AG10803 (cell line): ENCODE data around the gene DCUN1D3.

Experiments
- DNase-seq: peaks from one replicate; pipeline ENCODE4 v3.0.0; 2010; ENCODE audit warnings: low read depth
- H3K4me3 ChIP-seq: 2 replicates; pipeline ENCODE4 v1.5.1; 2011; ENCODE audit warnings: mild to moderate bottlenecking, low read length, control low read depth
- CTCF ChIP-seq: conservative IDR thresholded peaks from 2 replicates; pipeline ENCODE4 v1.5.1; 2011; ENCODE audit warnings: mild to moderate bottlenecking, low read length, control low read depth, inconsistent platforms

DCUN1D3 gene

GRCh38 chr16:20846030-20846429 lies 54.1 kb downstream of the DCUN1D3 start:
- H3K4me3 ChIP-seq = no peak overlapping the region
- TF ChIP-seq CTCF = no peak
- no peak for DNase-seq

GRCh38 chr16:20844588-20844987 lies 55.6 kb downstream of the DCUN1D3 start:
- DNase-seq = no peak
- no peak overlapping the region for H3K4me3 ChIP-seq
- no peak for TF ChIP-seq CTCF

DNA sequence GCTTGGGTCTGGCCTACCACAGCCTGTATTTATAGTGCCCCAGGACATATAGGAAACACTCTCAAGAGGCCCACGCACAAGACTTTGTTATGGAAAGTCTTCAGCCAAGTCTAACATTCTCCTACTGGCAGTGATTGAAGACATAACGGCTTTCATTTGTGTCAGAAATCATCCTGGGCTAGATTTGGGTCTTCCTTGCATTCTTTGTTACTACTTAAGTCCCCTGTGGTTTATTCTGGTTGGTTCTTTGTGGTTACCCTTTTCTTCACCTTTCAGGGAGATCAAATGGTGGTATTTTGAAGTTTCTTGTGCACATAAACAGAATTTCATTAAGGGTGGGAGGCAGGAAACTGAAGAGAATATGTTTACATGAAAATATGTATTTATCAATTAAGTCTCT lies 56.1 kb downstream of the DCUN1D3 start:
- no peak for TF ChIP-seq CTCF
- H3K4me3 ChIP-seq = no peak overlapping the region
- no peak for DNase-seq

- no peak for DNase-seq
- TF ChIP-seq CTCF = no peak
- no peak overlapping the region for H3K4me3 ChIP-seq
Measured at GRCh38 chr16:20839504-20839903, 60.7 kb downstream of the DCUN1D3 start.

DNA sequence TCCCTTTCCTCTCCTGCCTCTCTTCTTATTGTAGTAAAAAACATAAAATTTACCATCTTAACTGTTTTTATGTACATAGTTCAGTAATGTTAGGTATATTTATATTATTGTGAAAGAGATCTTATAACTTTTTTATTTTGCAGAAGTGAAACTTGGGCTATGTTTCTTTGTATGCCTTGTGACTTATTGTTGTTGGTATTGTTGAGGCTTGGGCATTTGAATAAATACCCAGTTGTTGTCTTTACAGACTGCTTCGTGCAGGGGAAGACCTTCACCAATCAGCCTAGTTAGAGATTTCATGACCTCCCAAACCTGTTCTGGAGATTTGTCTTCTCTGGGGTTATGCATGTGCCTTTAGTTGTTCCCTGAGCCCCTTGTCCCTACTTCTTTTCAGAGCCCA lies 61.9 kb downstream of the DCUN1D3 start:
- DNase-seq = no peak
- no peak overlapping the region for H3K4me3 ChIP-seq
- no peak for TF ChIP-seq CTCF

DNA sequence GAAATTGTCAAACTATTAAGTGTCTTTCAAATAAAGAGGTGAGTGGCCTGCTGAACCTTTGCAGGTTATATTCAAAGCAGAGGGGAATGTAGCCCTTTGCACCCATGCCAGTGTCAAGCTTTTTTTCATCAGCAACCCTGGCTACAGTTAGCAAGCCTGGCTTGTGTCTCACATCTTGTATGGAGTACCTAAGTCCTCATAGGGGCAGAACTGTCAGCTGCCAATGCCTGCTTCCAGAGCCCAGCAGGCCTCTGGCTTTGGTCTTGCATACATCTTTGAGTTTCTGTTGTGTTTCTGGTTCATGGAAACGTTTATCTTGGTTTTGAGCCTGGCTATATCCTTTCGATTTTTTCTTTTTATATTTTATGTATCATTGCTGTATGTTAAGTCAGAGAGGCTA lies 67.1 kb downstream of the DCUN1D3 start:
- no peak overlapping the region for H3K4me3 ChIP-seq
- DNase-seq = no peak
- no peak for TF ChIP-seq CTCF

DNA sequence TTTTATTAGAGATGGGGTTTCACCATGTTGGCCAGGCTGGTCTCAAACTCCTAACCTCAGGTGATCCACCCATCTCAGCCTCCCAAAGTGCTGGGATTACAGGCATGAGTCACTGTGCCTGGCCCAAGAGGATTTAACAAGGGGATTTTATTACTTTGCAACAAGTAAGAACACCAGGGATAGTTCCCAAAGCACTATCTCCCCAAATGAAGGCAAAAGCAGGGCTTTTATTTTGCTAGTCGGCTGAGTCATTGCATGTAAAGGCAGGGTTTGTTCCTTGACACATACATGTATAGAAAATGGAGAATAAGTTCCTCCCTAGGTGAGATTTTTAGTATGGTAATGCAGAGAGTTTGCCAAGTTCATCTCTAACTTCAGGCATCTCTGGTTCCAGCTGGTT lies 69.8 kb downstream of the DCUN1D3 start:
- TF ChIP-seq CTCF = no peak
- no peak for DNase-seq
- H3K4me3 ChIP-seq = no peak overlapping the region
